GM21390 (cell line): ENCODE measurements around the gene VAV3.

Source experiments
- ATAC-seq: cut with Tn5 transposase; IDR thresholded peaks from one replicate; pipeline ENCODE4 v1.9.1; 2021; ENCODE audit not compliant: unreplicated experiment

VAV3 gene

DNA sequence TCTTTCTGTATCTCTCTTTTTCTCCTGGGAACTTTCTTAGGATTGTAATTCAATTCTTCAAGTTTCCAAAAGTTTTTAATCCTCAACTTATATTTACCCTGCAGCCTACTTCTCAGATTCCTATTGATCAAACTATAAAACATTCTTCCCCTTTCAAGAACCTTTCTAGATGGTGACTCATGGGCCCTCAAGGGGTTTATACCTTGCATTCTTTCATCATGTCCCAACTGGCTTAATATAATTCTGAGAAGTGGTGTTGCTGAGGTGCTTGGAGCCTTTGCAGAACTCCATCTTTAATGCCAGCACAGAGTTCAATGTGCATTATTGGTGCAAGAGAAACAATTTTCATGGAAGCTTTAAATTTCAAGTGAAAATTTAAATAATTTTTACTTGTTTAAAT is 273.4 kb downstream of the VAV3 start:
- no peak for ATAC-seq

GRCh38 chr1:107690491-107690890 is 274.5 kb downstream of the VAV3 start:
- no peak for ATAC-seq

DNA sequence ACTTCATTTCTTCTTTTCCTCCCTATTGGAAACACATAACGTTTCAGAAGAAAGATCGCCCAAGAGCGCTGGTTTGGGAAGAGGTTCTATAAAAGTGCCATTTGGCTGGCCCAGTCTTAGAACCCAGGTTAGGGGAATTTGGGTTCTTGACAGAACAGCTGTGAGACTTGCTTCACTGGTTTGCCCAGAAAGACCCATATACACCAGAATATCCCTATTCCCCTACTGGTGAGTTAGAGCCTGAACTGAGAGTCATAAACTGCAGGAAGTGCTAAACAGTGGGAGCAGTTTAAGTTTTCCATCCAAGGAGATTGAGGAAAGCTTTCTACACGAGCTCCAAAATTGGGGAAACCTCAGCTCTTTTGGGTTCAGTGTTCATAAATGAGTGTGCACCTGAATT is 275.2 kb downstream of the VAV3 start:
- ATAC-seq = no peak

GRCh38 chr1:107689159-107689558 is 275.8 kb downstream of the VAV3 start:
- ATAC-seq = no peak

DNA sequence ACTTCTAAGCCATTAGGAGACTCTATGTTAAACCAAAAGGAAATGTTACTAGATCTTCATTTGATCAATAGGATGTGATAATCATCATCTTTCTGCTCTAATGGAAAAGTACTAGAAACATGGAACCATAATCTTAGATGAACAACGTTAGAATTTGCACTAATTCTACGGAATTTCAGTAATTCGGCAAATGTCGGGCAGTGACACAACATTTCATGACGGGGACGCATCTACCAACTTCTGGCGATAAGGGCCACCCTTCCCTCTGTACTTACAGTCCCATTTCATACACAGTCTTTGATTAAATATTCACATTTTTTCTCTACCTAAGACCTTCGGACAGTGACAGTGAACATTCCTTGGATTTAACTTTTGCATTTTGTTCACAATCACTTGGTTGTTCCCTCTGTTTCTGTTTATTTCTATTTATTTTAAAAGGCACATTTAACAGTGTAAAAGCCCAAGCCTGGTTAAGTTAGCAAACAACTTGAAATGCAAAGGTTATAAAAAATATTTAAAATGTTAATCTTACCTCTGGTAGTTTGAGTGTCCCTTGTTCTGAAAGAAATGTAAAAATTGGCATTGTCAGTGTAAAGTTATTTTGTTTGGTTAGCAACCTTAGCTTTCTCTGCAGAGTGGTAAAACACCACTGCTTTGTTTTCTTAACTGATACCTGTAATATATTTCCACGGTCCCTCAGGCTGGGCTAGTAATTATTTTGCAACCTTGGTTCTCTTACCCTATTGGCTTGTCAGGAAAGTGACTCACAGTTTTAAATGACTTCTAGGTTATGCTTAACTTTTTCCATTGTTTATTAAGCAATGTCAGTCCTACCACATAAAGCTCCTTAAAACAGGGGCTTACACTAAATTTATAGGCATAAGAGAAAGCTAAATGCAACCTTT is 276.9 kb downstream of the VAV3 start:
- no peak for ATAC-seq

- no peak for ATAC-seq
These were observed 281.3 kb downstream of the VAV3 start for GRCh38 chr1:107683683-107684082.

GRCh38 chr1:107683191-107683657 is 281.8 kb downstream of the VAV3 start:
- no peak for ATAC-seq

DNA sequence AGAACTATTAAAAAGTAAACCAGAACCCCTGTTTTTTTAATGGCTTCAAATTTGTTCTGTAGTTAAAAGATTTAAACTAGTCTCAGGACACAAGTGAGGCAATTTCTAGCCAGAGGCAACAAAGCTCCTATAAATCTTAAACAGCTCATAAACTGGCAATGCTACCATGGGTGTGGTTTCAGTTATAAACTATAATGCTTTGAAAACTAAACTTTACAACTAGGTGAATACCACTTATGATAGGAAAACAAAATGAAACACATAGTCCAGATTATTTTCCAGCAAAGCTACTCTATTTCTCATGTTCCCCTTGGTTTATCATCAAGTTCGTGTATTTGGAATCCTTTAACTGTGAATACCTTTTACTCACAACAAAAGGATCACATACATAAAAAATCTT is 282.5 kb downstream of the VAV3 start:
- no peak for ATAC-seq

DNA sequence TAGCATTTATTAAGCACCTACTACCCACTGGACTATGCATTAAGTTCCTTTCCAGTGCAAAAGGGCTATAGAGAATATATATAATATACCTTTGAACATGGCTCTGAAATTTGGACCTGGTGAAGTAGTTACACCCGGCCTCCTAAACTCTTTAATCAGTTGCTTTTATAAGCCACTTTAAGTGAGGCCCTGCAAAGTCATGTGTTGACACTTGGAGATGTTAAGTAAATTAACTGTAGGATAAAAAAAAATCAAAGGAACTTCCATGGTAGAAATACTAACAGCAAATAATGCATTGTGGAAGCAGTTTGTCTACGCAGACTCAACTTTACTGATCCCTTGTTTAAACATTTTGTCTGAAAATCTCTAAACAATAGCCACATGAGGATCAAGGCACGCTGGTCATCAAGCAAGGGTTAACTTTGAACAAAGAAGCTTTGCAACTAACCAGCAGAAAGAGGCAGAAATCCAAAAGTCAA is 283.9 kb downstream of the VAV3 start:
- no peak for ATAC-seq

DNA sequence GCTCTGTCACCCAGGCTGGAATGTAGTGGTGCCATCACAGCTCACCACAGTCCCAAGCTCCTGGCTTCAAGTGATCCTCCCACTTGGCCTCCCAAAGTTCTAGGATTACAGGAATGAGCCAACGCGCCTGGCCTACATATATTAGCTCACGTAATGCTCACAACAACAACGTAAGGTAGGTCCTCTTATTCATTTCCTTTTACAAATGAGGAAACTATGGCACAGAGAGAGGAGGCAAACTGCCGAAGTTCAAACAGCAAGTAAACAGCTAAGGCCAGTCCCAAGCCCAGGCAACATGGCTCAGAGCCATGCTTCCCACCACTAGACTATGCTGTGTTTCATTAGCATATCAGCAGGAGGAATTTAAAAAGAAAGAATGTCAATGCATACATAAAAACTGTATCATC is 284.4 kb downstream of the VAV3 start:
- no peak for ATAC-seq

DNA sequence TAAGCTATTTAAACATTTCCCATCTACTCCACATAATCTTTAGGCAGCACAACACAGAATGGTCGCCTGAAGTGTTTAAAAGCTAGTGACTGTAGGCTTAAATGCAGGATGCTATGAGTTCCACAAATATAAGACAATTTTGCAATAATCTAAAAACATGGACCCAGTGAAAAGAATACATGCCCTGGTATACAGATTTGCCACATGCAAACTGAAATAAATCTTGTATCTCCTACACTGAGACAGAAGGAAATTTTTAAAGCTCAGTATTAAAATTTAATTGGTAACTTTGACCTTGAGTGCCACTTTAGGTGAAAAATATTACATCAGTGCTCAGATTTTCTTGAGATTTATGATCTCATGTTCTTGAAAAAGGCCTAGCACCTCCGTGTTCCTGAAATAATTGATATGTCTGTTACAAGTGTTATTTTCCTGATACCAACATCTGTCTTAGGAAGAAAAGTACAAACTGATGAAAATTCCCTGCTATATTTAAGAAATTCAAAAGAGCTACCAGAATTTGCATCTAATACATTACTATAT is 285.5 kb downstream of the VAV3 start:
- ATAC-seq = no peak

DNA sequence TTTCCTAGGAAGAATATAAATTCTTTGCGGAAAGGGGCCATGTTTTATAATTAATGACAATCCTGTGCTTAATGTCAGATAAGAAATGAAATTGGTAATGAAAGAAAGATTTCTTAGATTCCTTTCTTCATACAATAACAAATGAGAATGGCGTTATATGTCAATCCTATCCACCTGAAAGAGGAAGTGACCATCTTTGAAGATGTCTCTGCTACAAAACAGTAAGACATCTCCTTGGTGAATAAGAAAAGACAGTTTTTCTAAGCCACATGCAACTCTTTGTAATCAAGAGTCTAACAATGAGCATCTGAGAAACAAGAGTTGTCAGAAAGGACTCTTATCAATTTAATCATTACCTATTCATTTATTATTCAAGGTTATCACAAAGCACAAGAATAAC is 286.0 kb downstream of the VAV3 start:
- ATAC-seq = no peak

DNA sequence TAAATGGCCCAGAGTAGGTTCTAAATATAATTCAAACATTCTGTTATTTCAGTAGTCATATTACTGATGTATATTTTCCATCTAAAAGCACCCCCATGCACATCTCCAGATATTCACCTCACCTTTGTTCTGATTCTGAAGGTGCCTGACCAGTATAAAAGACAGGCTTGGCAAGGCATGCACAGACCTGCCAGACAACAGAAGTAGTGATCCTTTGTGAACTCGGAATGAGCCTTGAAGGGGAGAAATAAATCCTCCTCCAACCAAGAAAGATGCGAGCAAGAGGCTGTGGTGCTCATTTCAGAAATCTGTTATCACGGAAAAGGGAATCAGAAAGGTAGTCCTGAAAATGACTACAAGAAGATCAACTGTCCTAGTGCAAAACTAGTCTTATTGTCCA is 287.3 kb downstream of the VAV3 start:
- ATAC-seq = no peak

- no peak for ATAC-seq
These were observed 290.5 kb downstream of the VAV3 start for GRCh38 chr1:107674486-107674885.

DNA sequence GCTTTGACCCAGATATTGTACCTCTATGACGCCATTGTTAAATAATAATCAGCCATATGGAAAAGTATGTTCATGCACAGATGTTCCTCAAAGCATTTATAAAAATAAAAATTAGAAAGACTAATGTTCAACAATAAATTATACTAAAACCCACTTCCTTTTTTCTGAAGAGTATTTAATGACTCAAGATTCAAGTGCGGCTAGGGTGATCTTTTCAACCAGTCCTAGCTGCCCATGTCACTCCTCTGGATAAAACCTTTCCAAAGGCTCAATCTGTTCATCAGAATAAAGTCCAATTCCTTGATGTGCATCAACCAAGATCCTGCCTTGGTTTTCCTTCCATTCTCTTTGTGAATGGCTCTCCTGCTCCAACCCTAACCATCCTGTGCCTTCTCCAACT is 292.0 kb downstream of the VAV3 start:
- no peak for ATAC-seq

DNA sequence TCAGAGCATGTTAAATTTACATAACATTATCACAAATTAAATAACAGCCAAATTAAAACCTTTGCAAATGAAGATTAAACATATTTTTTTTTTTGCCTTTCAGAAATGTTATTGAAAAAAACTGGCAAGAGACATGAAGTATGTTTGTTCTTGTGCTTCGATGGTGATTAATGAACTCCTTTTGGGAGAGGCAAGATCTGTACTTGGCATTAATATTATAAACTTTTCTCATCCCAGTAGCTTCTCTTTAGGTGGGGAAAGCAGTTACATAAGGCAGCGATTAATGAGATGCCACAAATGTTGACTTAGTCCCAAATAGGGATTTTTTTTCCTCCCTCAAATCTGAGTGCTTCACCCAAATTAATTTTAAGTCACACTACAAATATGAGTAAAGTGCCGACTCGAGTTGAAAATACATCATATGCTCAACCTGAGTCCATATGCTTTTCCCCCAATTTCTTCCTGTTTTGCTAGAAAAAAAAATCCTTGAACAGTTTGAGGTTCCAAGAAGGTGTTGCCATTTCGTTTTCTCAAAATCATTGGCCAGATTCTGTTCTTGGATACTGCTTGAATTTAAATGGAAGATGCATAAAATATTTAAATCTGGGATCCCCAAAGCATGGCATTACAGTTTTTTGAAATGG is 294.5 kb downstream of the VAV3 start:
- no peak for ATAC-seq

GRCh38 chr1:107669996-107670395 is 295.0 kb downstream of the VAV3 start:
- no peak for ATAC-seq

- no peak for ATAC-seq
These were observed 296.2 kb downstream of the VAV3 start for GRCh38 chr1:107668762-107669161.

- ATAC-seq = no peak
These were observed 298.5 kb downstream of the VAV3 start for GRCh38 chr1:107666493-107666892.

DNA sequence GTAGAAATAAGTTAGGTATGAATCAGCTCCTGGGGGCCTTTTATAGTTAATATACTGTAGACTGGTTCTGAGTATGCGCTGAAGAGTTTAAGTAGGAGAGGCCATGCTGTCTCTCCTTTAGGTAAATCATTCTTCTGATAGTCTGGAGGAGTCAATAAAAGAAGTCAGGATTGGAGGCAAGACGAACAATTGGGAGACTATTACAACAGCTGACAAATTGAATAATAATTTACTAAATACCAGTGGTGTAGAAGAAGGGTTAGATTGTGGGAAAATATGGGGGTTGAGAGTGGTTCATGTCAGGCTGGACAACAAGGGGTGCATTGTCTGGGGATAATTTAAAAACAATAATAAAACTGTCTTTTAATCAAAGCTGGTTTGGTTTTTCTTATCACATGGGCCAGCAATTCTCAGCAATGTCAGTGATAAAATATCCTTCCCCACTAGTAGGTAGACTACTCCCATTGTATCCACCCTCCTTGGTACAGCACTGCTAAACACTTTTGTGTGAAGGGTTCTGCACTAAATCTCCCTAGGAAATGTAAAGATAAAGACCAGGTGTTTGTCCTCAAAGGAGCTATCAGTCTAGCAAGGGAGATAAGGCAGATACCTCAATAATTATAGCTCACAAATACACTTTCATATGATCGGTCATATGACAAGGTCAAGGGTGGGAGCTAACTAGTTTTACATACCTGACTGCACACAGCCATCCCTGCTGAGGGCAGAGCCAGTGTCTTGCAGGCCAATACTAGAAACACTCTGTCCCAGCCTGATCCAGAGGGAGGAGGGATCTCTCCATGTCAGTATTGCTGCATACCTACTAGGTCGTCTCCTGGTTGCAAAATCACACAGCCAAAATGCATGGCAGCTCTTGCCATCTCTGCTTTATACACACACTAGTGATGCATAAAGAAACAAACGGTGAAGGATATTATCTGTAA is 299.7 kb downstream of the VAV3 start:
- ATAC-seq = no peak

DNA sequence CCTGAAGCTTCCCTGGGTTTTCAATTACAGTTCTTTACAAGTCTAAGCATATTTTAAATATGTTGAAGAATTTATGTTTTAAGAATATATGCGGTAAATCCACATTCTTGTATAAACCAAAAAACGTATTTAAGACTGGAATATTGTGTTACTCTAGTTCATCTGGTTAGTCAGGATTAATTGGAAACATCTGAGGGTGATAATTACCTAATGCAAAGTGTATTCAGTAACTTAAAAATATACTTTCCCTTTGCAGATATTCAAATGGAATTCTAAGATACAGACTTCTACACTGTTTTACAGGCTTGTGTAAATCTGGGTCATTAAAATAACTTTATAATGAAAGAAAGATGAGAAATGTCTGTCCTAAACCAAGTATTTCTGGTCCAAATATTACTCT is 302.0 kb downstream of the VAV3 start:
- ATAC-seq = no peak
